Testis (tissue), 2 donors: ENCODE measurements around the gene MLLT1.

Experiments
- POLR2A ChIP-seq: fragments of 450-650 bp; IDR thresholded peaks from one replicate; pipeline ENCODE4 v1.6.1; 2017; ENCODE audit warnings: antibody characterized with exemption, mild to moderate bottlenecking, moderate library complexity
- TF ChIP-seq, protein P1 (sequence below), 3 experiments: fragments of 450-650 bp in 2 of 3; fragments of 200-600 bp in 1 of 3; sonication (generic) in 1 of 3; IDR thresholded peaks; one replicate each; pipeline ENCODE4 v1.5.1; 2016 to 2019; ENCODE audit warnings: antibody characterized with exemption in 3 of 3, mild to moderate bottlenecking in 2 of 3, moderate library complexity in 1 of 3

DNA sequence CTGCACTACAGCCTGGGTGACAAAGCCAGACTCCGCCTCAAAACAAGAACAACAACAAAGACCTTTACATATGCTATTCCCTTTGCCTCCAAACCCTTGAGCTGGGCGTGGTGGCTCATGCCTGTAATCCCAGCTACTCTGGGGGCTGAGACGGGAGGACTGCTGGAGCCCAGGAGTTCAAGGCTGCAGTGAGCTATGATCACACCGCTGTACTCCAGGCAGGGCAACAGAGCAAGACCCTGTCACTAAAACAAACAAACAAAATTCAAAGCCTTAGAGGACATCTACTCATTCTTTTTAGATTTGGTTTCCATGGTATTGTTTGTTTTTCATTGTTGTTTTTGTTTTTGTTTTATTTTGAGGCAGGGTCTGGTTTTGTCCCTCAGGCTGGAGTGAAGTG is 45.8 kb upstream of the MLLT1 start:
- TF ChIP-seq, protein P1, sequence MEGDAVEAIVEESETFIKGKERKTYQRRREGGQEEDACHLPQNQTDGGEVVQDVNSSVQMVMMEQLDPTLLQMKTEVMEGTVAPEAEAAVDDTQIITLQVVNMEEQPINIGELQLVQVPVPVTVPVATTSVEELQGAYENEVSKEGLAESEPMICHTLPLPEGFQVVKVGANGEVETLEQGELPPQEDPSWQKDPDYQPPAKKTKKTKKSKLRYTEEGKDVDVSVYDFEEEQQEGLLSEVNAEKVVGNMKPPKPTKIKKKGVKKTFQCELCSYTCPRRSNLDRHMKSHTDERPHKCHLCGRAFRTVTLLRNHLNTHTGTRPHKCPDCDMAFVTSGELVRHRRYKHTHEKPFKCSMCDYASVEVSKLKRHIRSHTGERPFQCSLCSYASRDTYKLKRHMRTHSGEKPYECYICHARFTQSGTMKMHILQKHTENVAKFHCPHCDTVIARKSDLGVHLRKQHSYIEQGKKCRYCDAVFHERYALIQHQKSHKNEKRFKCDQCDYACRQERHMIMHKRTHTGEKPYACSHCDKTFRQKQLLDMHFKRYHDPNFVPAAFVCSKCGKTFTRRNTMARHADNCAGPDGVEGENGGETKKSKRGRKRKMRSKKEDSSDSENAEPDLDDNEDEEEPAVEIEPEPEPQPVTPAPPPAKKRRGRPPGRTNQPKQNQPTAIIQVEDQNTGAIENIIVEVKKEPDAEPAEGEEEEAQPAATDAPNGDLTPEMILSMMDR (IDR thresholded peaks at IDR 0.05), result no peak
- TF ChIP-seq POLR2A, result no peak
